NCI-H1092 treated with DMSO at 0.1 percent for 48 hours (cell line): ENCODE measurements around the gene LANCL2.

Source experiments
- DNase-seq: peaks from one replicate; lab custom pipeline; 2025; lab: John Stamatoyannopoulos, UW

Gene LANCL2

GRCh38 chr7:55438085-55438756 is 73.1 kb downstream of the LANCL2 start:
- peak; percentile 97 for DNase-seq

GRCh38 chr7:55438757-55439525 is 73.8 kb downstream of the LANCL2 start:
- DNase-seq: peak; percentile 98

- peak; percentile 78 for DNase-seq
Observed at GRCh38 chr7:55439627-55440026, 74.5 kb downstream of the LANCL2 start.

GRCh38 chr7:55440040-55440690 is 75.0 kb downstream of the LANCL2 start:
- DNase-seq: peak; percentile 65

GRCh38 chr7:55441002-55441401 is 75.9 kb downstream of the LANCL2 start:
- DNase-seq: no peak

GRCh38 chr7:55441774-55442522 is 76.8 kb downstream of the LANCL2 start:
- DNase-seq: no peak

GRCh38 chr7:55444786-55445185 is 79.6 kb downstream of the LANCL2 start:
- DNase-seq: no peak

GRCh38 chr7:55448526-55448925 is 83.4 kb downstream of the LANCL2 start:
- no peak for DNase-seq

GRCh38 chr7:55449205-55449991 is 84.3 kb downstream of the LANCL2 start:
- no peak for DNase-seq

GRCh38 chr7:55449992-55450535 is 84.9 kb downstream of the LANCL2 start:
- DNase-seq: no peak

- no peak for DNase-seq
Observed at GRCh38 chr7:55452971-55453370, 87.8 kb downstream of the LANCL2 start.

GRCh38 chr7:55457801-55458200 is 92.7 kb downstream of the LANCL2 start:
- no peak for DNase-seq

- DNase-seq: no peak
Observed at GRCh38 chr7:55458351-55458750, 93.2 kb downstream of the LANCL2 start.

GRCh38 chr7:55463686-55464262 is 98.6 kb downstream of the LANCL2 start:
- no peak for DNase-seq

- DNase-seq: no peak
Observed at GRCh38 chr7:55464422-55464821, 99.3 kb downstream of the LANCL2 start.

GRCh38 chr7:55465691-55466090 is 100.6 kb downstream of the LANCL2 start:
- no peak for DNase-seq

GRCh38 chr7:55467047-55467593 is 102.0 kb downstream of the LANCL2 start:
- no peak for DNase-seq

- DNase-seq: no peak
Observed at GRCh38 chr7:55468495-55468894, 103.4 kb downstream of the LANCL2 start.

- peak; percentile 70 for DNase-seq
Observed at GRCh38 chr7:55469271-55469681, 104.1 kb downstream of the LANCL2 start.

- DNase-seq: no peak
Observed at GRCh38 chr7:55469721-55470120, 104.6 kb downstream of the LANCL2 start.
